OCI-LY1 (cell line): ENCODE measurements around the gene CYP11A1.

ENCODE experiments used
- H2AFZ ChIP-seq: fragments of 200-600 bp; sonication (generic), shearing (Covaris generic); 2 replicates; pipeline ENCODE4 v1.6.0; 2014; ENCODE audit warnings: antibody characterized with exemption, mild to moderate bottlenecking, low read length
- H3F3A ChIP-seq: fragments of 200-600 bp; sonication (generic), shearing (Covaris generic); 2 replicates; pipeline ENCODE4 v1.6.0; 2014; ENCODE audit warnings: mild to moderate bottlenecking, antibody characterized with exemption, low read length, moderate library complexity; ENCODE audit not compliant: insufficient read depth
- H3K27ac ChIP-seq: fragments of 200-600 bp; sonication (generic); 2 replicates; pipeline ENCODE4 v1.5.1; 2014; ENCODE audit warnings: low read length, mixed run types, mild to moderate bottlenecking, low read depth; ENCODE audit not compliant: poor library complexity, severe bottlenecking
- H3K27me3 ChIP-seq: fragments of 200-600 bp; sonication (generic); 2 replicates; pipeline ENCODE4 v1.6.0; 2014; ENCODE audit warnings: antibody characterized with exemption, mild to moderate bottlenecking, low read length, moderate library complexity; ENCODE audit not compliant: insufficient read depth
- H3K36me3 ChIP-seq: fragments of 200-600 bp; sonication (generic); 2 replicates; pipeline ENCODE4 v1.6.1; 2014; ENCODE audit warnings: mild to moderate bottlenecking, antibody characterized with exemption, low read length, moderate library complexity, mixed read lengths; ENCODE audit not compliant: insufficient read depth
- H3K4me1 ChIP-seq: fragments of 200-600 bp; sonication (generic); 2 replicates; pipeline ENCODE4 v1.5.1; 2014; ENCODE audit warnings: mild to moderate bottlenecking, low read length, moderate library complexity; ENCODE audit not compliant: insufficient read depth, severe bottlenecking
- H3K4me2 ChIP-seq: fragments of 200-600 bp; sonication (generic), shearing (Covaris generic); 2 replicates; pipeline ENCODE4 v1.6.1; 2014; ENCODE audit warnings: low read length
- H3K4me3 ChIP-seq: fragments of 200-600 bp; sonication (generic); 2 replicates; pipeline ENCODE4 v1.5.1; 2014; ENCODE audit warnings: low read length, low read depth, mild to moderate bottlenecking, mixed read lengths; ENCODE audit not compliant: poor library complexity, severe bottlenecking
- H3K79me2 ChIP-seq: fragments of 200-600 bp; shearing (Covaris generic); 2 replicates; pipeline ENCODE4 v1.6.1; 2016; ENCODE audit warnings: mixed run types, low read length, mixed read lengths; ENCODE audit not compliant: insufficient read depth
- H3K9ac ChIP-seq: fragments of 200-600 bp; sonication (generic), shearing (Covaris generic); 2 replicates; pipeline ENCODE4 v1.6.1; 2014; ENCODE audit warnings: mild to moderate bottlenecking, low read length, mixed read lengths
- H3K9me2 ChIP-seq: fragments of 200-600 bp; sonication (generic), shearing (Covaris generic); 2 replicates; pipeline ENCODE4 v1.6.1; 2014; ENCODE audit warnings: low read depth, mild to moderate bottlenecking, low read length, mixed read lengths
- H3K9me3 ChIP-seq: fragments of 200-600 bp; shearing (Covaris generic); 2 replicates; pipeline ENCODE4 v1.6.1; 2014; ENCODE audit warnings: low read length, mixed read lengths
- H4K20me1 ChIP-seq: fragments of 200-600 bp; sonication (generic), shearing (Covaris generic); 2 replicates; pipeline ENCODE4 v1.6.0; 2016; ENCODE audit warnings: mild to moderate bottlenecking, low read length; ENCODE audit not compliant: insufficient read depth
- EZH2 ChIP-seq: fragments of 200-600 bp; sonication (generic), shearing (Covaris generic); IDR thresholded peaks from 2 replicates; pipeline ENCODE4 v1.8.0; 2017; ENCODE audit warnings: borderline replicate concordance, mixed run types, mild to moderate bottlenecking, antibody characterized with exemption, low read length, moderate library complexity, mixed read lengths
- TF ChIP-seq, protein P1 (sequence below): fragments of 200-600 bp; sonication (generic), shearing (Covaris generic); IDR thresholded peaks from 2 replicates; pipeline ENCODE4 v1.5.1; 2017; ENCODE audit warnings: mild to moderate bottlenecking, antibody characterized with exemption, low read length, moderate library complexity, mixed read lengths

CYP11A1 gene

DNA sequence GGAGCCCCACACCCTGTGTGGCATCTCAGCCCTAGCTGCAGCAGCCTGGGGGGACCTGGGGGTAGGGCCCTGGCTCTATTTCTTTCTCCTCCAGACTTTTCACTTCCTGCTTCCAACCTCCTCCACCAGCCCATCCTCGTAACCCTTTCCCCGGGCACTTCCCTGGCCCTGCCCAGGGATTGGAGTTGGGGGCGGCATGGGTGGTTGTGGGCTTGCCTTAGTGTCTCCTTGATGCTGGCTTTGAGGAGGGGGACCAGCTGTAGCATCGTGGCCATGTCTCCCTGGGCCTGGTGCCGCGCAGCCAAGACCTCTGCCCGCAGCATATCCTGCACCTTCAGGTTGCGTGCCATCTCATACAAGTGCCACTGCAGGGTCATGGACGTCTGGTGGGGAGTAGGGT, 28.1 kb downstream of the CYP11A1 start:
- Histone ChIP-seq H3F3A (no peaks in the 10 kb centered on the region), H2AFZ (no peak overlapping the region), H3K36me3 (no peaks in the 10 kb centered on the region), H3K4me1 (no peaks in the 10 kb centered on the region), H4K20me1 (no peaks in the 10 kb centered on the region), H3K9me3 (no peaks in the 10 kb centered on the region), H3K27me3 (peaks cover 7% of the 10 kb centered on the region; the same call in 1 of the 2 replicates), H3K9me2 (no peaks in the 10 kb centered on the region), H3K4me3 (no peak overlapping the region), H3K79me2 (no peaks in the 10 kb centered on the region), H3K9ac (no peak overlapping the region), H3K4me2 (no peak overlapping the region), H3K27ac (no peak overlapping the region)
- TF ChIP-seq EZH2 = no peak
- TF ChIP-seq, protein P1, sequence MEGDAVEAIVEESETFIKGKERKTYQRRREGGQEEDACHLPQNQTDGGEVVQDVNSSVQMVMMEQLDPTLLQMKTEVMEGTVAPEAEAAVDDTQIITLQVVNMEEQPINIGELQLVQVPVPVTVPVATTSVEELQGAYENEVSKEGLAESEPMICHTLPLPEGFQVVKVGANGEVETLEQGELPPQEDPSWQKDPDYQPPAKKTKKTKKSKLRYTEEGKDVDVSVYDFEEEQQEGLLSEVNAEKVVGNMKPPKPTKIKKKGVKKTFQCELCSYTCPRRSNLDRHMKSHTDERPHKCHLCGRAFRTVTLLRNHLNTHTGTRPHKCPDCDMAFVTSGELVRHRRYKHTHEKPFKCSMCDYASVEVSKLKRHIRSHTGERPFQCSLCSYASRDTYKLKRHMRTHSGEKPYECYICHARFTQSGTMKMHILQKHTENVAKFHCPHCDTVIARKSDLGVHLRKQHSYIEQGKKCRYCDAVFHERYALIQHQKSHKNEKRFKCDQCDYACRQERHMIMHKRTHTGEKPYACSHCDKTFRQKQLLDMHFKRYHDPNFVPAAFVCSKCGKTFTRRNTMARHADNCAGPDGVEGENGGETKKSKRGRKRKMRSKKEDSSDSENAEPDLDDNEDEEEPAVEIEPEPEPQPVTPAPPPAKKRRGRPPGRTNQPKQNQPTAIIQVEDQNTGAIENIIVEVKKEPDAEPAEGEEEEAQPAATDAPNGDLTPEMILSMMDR = no peak

DNA sequence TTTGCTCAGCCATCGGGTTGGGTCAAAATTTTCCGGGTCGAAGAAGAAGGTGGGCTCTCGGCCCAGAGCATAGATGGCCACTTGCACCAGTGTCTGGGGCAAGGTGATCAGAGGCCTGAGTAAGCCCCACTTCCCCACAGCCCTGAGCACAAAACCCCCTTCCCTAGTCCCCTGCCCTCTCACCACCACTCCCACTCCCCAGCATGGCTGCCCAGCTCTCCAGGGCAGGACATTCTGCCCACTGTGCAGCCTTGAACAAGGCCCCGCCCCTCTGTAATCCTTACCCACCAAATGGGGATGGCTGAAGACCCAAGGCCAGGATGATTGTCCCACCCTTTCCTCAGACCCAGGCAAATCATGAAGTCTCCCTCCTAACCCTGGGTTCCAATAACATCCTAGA, 28.8 kb downstream of the CYP11A1 start:
- no peaks in the 10 kb centered on the region for H3K9me3 ChIP-seq
- H3K4me1 ChIP-seq = no peaks in the 10 kb centered on the region
- no peak overlapping the region for H3K4me3 ChIP-seq
- TF ChIP-seq EZH2 = no peak
- TF ChIP-seq, protein P1 = no peak
- no peaks in the 10 kb centered on the region for H3K9me2 ChIP-seq
- no peaks in the 10 kb centered on the region for H4K20me1 ChIP-seq
- H3F3A ChIP-seq = no peaks in the 10 kb centered on the region
- H3K36me3 ChIP-seq = no peaks in the 10 kb centered on the region
- H3K4me2 ChIP-seq = no peak overlapping the region
- H3K79me2 ChIP-seq = no peaks in the 10 kb centered on the region
- H2AFZ ChIP-seq = no peak overlapping the region
- peaks cover 7% of the 10 kb centered on the region; the same call in 1 of the 2 replicates for H3K27me3 ChIP-seq
- no peak overlapping the region for H3K27ac ChIP-seq
- H3K9ac ChIP-seq = no peak overlapping the region

DNA sequence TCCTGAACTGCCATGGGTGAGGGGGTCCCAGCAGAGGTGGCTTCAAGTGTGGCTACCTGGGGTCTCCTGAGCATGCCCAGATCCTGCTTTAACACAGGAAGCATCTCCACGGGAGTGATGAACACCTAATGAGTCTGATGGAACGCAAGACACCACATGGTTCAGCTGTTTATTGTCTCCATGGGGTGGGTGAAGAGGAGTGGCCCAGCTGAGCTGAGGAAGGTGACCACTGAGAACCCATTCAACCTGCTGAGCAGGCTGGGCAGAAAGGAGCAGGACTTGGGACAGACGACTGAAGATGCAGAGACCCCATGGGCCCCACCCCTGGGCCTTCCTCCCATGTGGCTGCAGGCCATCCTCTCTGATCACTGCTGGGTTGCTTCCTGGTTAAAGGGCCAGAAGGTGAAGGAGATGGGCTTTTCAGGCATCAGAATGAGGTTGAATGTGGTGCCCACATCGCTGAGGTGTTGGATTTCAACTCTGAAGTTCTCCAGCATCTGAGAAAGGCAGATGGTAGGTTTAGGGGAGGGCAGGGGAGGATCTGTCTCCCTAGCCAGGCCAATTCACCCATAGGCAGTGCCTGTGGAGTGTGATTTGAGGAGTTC, 29.7 kb downstream of the CYP11A1 start:
- no peaks in the 10 kb centered on the region for H3K9me3 ChIP-seq
- H4K20me1 ChIP-seq = no peaks in the 10 kb centered on the region
- no peak overlapping the region for H3K4me2 ChIP-seq
- no peaks in the 10 kb centered on the region for H3K79me2 ChIP-seq
- TF ChIP-seq EZH2 = no peak
- TF ChIP-seq, protein P1 = no peak
- H3K9ac ChIP-seq = no peak overlapping the region
- no peaks in the 10 kb centered on the region for H3F3A ChIP-seq
- no peaks in the 10 kb centered on the region for H3K9me2 ChIP-seq
- H2AFZ ChIP-seq = no peak overlapping the region
- no peaks in the 10 kb centered on the region for H3K36me3 ChIP-seq
- peaks cover 7% of the 10 kb centered on the region; the same call in 1 of the 2 replicates for H3K27me3 ChIP-seq
- no peak overlapping the region for H3K27ac ChIP-seq
- no peak overlapping the region for H3K4me3 ChIP-seq
- H3K4me1 ChIP-seq = no peaks in the 10 kb centered on the region
